CMK (cell line): ENCODE results near the gene LNX2.

ENCODE experiments used
- DNase-seq: peaks from one replicate; pipeline ENCODE4 v3.0.0-alpha.2; 2010; ENCODE audit warnings: low read depth

LNX2 gene

GRCh38 chr13:27559719-27560118 is 60.6 kb downstream of the LNX2 start:
- DNase-seq = no peak

GRCh38 chr13:27556109-27556508 is 64.2 kb downstream of the LNX2 start:
- DNase-seq = no peak

- DNase-seq = no peak
These were observed 68.8 kb downstream of the LNX2 start for GRCh38 chr13:27551562-27551961.

GRCh38 chr13:27549406-27549981 is 70.8 kb downstream of the LNX2 start:
- no peak for DNase-seq

GRCh38 chr13:27542220-27542619 is 78.1 kb downstream of the LNX2 start:
- no peak for DNase-seq

GRCh38 chr13:27541386-27541785 is 78.9 kb downstream of the LNX2 start:
- DNase-seq = no peak

GRCh38 chr13:27536361-27537101 is 83.8 kb downstream of the LNX2 start:
- no peak for DNase-seq

GRCh38 chr13:27535546-27535945 is 84.8 kb downstream of the LNX2 start:
- DNase-seq = no peak

- no peak for DNase-seq
These were observed 85.3 kb downstream of the LNX2 start for GRCh38 chr13:27534981-27535380.

- no peak for DNase-seq
These were observed 86.0 kb downstream of the LNX2 start for GRCh38 chr13:27534108-27534980.

GRCh38 chr13:27533155-27533643 is 87.1 kb downstream of the LNX2 start:
- no peak for DNase-seq

- DNase-seq = no peak
These were observed 91.4 kb downstream of the LNX2 start for GRCh38 chr13:27528908-27529307.

GRCh38 chr13:27526516-27526915 is 93.8 kb downstream of the LNX2 start:
- DNase-seq = no peak

GRCh38 chr13:27524981-27525975 is 95.1 kb downstream of the LNX2 start:
- no peak for DNase-seq

- no peak for DNase-seq
These were observed 96.8 kb downstream of the LNX2 start for GRCh38 chr13:27523346-27524073.

- no peak for DNase-seq
These were observed 97.5 kb downstream of the LNX2 start for GRCh38 chr13:27522847-27523246.

- no peak for DNase-seq
These were observed 104.2 kb downstream of the LNX2 start for GRCh38 chr13:27516103-27516502.

- no peak for DNase-seq
These were observed 110.2 kb downstream of the LNX2 start for GRCh38 chr13:27510082-27510481.

GRCh38 chr13:27508802-27509201 is 111.5 kb downstream of the LNX2 start:
- DNase-seq = no peak

- no peak for DNase-seq
These were observed 114.5 kb downstream of the LNX2 start for GRCh38 chr13:27505792-27506191.

- no peak for DNase-seq
These were observed 115.5 kb downstream of the LNX2 start for GRCh38 chr13:27504868-27505194.
